Activated CD4-positive, alpha-beta T cell treated with anti-CD3 and anti-CD28 coated beads, Interleukin-2, amount 50 U/mL, for 48 hours (primary cell): ENCODE data around the gene SECISBP2L.
"Not testable (repeated sequence)": the region's sequence is repeated elsewhere in the genome, so short reads cannot be mapped to it uniquely, and the experiment has no call there.

Experiments used
- DNase-seq, 2 experiments: peaks; one replicate each; pipeline ENCODE4 v3.0.0-alpha.2; 2020

Gene SECISBP2L

GRCh38 chr15:49046220-49047102, at the start of gene SECISBP2L:
SECISBP2L (minus strand) TSS chr15:49046446; CDS start chr15:49046299, 147 bp downstream.
- DNase-seq, result peak; percentile 91 to 93

- DNase-seq, result no peak
These were observed 48.7 kb upstream of the SECISBP2L start for GRCh38 chr15:49094923-49095322.

DNA sequence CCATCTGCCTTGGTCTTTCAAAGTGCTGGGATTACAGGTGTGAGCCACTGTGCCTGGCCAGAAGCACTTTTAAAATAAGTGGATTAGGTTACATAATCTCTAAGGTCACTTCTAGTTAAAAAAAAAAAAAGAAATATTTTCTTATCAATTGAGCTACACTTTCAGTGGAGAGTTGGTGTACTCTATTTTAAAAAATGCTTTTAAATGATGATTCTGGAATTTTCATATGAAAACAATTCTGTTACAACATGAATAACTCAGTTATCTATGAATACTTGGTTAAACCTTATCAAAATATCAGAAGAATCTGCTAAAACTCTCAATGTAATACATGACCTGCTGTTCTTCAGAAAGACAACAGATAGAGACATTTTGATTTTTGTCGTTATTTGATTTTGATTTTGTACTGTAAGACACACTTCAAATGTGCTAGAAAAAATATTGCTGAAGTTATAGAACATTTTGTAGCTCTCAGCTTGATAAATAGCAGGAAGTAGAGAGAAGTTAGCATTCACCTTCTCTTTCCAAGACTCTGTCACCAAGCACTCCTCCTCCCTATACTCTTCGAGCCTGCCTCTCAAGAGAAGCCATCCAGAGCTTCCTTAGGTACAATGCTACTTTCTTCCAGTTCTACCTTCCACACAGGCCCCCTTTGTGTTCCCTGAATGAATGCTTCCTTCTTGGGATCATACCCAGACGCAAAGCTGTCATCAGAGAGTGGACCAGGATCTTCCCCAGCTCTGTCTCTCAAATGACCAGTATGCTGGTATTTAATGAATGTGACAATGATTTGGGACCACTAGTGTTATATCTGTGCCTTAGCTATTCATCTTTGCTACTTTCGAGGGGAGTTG, 47.2 kb upstream of the SECISBP2L start:
- DNase-seq, result no peak

- no peak for DNase-seq
These were observed 42.8 kb upstream of the SECISBP2L start for GRCh38 chr15:49088996-49089395.

DNA sequence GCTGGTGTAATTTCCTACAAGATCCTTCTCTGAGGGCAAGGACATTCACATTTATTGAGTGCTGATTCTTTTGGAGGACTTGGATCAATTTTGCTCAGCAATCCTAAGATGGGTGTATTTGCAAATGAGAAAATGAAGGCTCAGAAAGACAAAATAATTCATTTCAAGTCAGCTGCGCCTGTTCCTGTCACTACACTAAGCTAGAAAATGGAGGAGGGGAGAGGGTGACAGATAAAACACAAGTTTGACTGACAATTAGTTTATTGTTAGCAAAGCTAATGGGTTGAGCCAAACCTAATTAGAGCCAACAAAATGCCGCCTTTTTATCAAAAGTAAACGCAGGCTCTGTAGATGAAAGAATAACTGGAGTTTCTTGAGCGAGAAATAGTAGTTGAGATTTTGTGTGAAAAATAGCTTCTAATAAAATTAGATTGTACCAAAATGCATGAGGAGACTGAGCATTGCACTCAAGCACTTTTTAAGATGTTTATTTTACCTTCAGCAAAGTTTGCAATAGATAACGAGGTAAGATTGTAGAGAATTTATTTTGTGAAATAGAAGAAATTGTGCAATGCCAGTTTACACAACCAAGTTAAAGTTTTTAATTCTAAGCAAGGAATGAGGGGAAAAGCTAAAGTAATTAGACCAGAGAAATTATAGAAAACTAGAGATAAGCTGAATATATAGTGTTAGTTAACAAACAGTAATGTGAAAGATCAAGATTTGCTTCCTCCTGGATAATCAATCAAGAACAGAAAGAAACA, 39.6 kb upstream of the SECISBP2L start:
- no peak for DNase-seq

DNA sequence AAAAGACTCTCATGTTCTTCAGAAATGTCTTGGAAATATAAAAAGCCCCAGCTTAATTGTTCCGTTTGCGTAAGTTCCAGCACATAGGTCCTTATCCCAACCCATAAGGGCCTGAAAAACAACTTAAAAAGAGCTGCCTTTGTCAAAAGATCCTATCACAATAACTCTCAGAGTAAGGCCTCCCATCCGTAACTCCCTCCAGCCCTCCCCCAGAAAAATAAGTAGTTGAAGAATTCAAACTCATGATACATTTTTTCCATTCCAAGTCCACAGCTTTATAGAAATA, 38.0 kb upstream of the SECISBP2L start:
- DNase-seq, result no peak

DNA sequence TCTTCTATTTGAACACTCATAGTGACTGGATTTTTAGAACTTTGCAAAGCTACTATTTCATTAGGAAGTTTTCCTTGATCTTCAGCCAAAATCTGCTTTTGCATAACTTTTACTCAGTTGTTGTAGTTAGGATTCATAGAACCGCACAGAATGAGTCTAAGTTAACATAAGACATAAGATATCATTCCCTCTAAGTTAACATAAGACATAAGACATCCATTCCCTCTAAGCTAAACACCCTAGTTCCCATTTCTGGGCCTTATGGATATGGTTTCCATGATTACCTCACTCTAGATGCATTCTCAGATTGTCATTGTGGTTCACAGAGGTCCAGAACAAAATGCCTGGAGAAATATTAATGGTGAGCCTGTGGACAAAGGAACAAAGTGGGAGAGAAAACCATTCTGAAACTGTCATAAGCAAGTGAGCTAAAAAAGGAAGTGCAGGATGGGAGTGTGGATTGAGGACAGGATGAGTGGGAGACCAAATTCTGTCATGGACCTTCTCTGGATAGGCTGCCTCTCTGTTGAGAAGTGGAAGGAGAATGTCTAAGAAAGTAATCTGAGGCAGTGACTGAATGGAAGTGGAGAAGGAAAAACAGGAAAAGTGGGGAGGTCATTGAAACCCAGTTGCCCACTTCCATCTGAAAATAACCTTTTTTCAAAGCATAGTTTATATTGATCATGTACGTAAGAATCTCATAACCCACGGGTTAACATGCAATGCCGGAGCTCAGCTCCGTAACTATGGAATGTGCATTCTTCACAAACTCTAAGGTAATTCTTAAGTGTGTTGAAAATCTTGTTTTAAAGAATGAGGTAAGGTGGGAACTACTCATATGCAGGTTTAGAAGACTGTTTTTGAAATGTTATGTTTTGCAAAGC, 37.4 kb upstream of the SECISBP2L start:
- DNase-seq, result no peak

DNA sequence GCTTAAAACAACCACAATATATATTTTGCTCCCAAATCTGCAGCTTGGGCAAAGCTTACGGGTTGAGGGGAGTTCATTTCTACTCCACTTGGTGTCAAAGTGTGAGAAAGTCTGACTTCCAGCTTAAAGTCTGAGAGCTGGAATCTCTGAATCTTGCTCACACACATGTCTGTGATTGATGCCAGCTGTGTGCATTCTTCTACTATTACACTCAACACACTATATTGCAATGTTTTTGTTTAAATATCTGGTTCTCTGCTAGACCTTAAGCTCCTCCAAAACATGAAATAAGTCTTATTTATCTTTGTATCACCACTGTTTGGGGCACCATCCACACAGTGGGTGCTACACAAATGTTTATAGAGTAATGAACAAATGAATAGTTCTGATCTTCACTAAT, 36.7 kb upstream of the SECISBP2L start:
- DNase-seq, result no peak

DNA sequence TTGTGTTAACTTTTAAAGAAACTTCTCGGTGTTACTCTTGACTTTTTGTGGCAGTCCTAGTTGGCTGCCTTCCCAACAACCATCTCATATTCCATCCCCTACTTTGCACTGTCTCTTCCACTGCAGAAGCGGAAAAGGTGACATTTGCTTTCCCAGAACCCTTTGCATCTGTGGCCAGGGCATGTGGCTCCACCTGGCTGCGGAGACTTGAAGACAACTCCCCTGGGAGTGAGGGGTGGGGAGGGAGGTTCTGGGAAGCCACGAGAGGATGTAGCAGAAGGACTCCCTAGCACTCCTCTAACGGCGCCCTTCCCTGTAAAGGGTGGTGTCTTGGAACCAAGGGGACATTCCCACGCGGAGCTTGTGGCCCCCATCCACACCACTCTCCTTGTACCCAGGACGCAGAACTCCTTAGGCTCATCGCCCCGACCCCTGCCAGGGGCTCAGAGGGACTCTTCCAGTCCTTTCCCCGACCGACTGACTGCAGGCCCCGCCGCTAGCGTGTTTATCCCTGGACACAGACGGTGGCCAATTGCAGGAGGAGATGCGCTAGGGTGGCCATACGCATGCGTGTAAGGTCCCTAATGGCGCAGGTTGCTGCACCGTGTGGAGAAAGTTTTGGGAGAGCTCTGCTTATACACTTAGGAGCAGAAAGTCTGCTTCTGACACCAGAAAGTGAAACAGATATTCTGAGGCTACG, 33.2 kb upstream of the SECISBP2L start:
- no peak for DNase-seq

- no peak for DNase-seq
These were observed 29.6 kb upstream of the SECISBP2L start for GRCh38 chr15:49075881-49076280.

GRCh38 chr15:49074589-49075287, 28.5 kb upstream of the SECISBP2L start:
- DNase-seq, result not testable (repeated sequence)

DNA sequence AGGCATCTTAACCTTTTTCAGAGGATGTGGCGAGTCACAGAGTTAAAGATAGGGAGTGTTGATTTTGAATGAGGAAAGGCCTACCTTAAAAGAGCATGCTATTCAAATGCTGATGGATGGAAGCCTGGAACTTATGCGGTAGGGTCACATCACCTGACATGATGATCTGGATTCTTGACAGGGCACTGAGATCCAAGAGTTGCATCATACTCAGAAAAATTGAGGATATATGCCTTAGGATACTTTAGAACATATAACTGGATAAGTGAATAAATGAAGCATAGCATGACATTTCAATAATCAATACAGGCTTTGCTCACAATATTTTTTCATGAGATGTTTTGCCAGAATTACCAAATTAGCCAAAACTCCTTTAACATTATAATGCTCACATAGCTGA, 20.1 kb upstream of the SECISBP2L start:
- DNase-seq, result no peak

DNA sequence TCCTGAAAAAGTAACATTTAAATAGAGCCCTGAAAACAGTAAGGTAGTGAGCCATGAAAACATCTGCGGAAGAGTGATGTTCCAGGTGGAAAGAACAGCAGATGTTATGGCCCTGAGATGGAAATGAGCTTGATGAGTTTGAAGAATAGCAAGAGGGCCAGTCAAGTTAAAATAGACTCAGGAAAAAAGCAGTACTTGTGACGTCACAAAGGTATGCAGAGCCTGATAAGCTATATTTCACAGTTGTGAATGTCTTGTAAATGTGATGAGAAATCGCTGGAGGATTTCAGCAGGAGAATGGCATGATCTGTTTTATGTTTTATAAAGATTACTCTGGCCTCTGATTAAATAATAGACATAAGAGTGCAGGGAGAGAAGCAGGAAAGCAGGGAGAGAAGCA, 18.6 kb upstream of the SECISBP2L start:
- no peak for DNase-seq

DNA sequence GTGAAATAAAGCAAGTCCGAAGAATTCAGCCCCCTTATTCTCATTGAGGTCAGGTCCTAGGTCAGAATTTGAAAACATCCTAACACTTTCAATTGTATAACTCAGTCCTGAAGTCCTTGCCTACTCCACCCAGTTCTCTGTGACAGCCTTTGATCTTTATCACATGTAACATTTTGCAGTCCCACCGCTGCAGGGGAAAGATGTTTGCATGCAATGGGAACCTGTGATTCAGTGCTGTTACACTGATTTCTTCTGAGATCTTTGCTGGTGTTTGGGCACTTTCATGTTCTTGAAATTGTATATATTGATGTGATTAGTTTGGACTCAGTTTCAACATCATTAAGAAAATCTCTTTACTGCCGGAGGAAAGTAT, 18.0 kb upstream of the SECISBP2L start:
- DNase-seq, result no peak

GRCh38 chr15:49063402-49064280, 17.4 kb upstream of the SECISBP2L start:
- DNase-seq, result no peak

DNA sequence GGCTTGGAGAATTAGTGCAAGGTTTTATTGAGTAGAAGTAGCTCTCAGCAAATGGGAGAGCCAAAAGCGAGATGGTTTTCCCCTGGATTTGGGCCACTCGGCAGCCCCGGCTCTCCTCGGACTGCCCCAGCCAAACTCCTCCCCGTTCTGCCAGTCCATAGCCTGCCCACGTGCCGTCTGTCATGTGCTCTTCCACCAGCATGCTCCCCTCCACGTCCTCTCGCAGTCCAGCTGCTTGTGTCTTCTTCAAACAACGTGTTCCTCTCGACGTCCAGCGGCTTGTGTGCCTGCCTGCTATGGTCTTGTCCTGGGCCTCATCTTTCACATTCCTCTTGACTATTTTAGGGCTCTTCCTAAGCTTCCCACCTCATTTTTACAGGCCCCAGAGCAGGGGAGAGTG, 16.7 kb upstream of the SECISBP2L start:
- no peak for DNase-seq

GRCh38 chr15:49060710-49061495, 14.7 kb upstream of the SECISBP2L start:
- no peak for DNase-seq

- no peak for DNase-seq
These were observed 13.2 kb upstream of the SECISBP2L start for GRCh38 chr15:49059491-49059890.

- DNase-seq, result no peak
These were observed 12.3 kb upstream of the SECISBP2L start for GRCh38 chr15:49058559-49058958.
